HCT116 (cell line): ENCODE data around the gene CLEC18A.
"Not testable (repeated sequence)": the region's sequence is repeated elsewhere in the genome, so short reads cannot be mapped to it uniquely, and the experiment has no call there.

ENCODE experiments used
- ATF3 ChIP-seq: IDR thresholded peaks from 2 replicates; pipeline ENCODE4 v1.6.1; 2012
- CEBPB ChIP-seq: IDR thresholded peaks from 2 replicates; pipeline ENCODE4 v1.6.1; 2012; ENCODE audit warnings: low read depth
- CTCF ChIP-seq, 3 experiments: fragments of 200-600 bp in 1 of 3; sonication (generic) in 1 of 3; IDR thresholded peaks in 2 of 3; conservative IDR thresholded peaks in 1 of 3; 2 replicates each; pipeline ENCODE4 v1.5.1; 2012 to 2017; ENCODE audit warnings: low read depth in 2 of 3, low read length in 2 of 3, antibody characterized with exemption in 1 of 3, borderline replicate concordance in 1 of 3, control low read depth in 1 of 3, mild to moderate bottlenecking in 1 of 3, mixed read lengths in 1 of 3, mixed run types in 1 of 3, moderate library complexity in 1 of 3; ENCODE audit not compliant: insufficient read depth in 1 of 3
- ELF1 ChIP-seq: IDR thresholded peaks from 2 replicates; pipeline ENCODE4 v1.6.1; 2012; ENCODE audit warnings: low read depth, borderline replicate concordance
- EZH2 ChIP-seq: fragments of 200-600 bp; sonication (generic); IDR thresholded peaks from 2 replicates; pipeline ENCODE4 v1.6.1; 2017; ENCODE audit warnings: antibody characterized with exemption, mixed run types
- EZH2phosphoT487 ChIP-seq: fragments of 200-600 bp; IDR thresholded peaks from 2 replicates; pipeline ENCODE4 v1.6.1; 2018; ENCODE audit warnings: antibody characterized with exemption, borderline replicate concordance
- MAX ChIP-seq: IDR thresholded peaks from 2 replicates; pipeline ENCODE4 v1.6.1; 2012
- POLR2A ChIP-seq: IDR thresholded peaks from 2 replicates; pipeline ENCODE4 v1.7.0; 2011; ENCODE audit warnings: borderline replicate concordance; ENCODE audit not compliant: insufficient read depth, insufficient read length; ENCODE audit errors: extremely low read depth
- POLR2AphosphoS5 ChIP-seq: IDR thresholded peaks from 2 replicates; pipeline ENCODE4 v1.6.1; 2011; ENCODE audit warnings: mild to moderate bottlenecking, low read depth, low read length, moderate library complexity
- REST ChIP-seq: IDR thresholded peaks from 2 replicates; pipeline ENCODE4 v1.6.1; 2012; ENCODE audit warnings: low read depth
- SIN3A ChIP-seq: IDR thresholded peaks from 2 replicates; pipeline ENCODE4 v1.6.1; 2012; ENCODE audit warnings: low read depth
- SP1 ChIP-seq: IDR thresholded peaks from 2 replicates; pipeline ENCODE4 v1.6.1; 2012; ENCODE audit warnings: low read depth
- SRF ChIP-seq: IDR thresholded peaks from 2 replicates; pipeline ENCODE4 v1.6.1; 2012; ENCODE audit warnings: low read depth
- ZFX ChIP-seq: fragments of 450-650 bp; IDR thresholded peaks from 2 replicates; pipeline ENCODE4 v1.6.1; 2017

- not testable (repeated sequence) for TF ChIP-seq SIN3A; CTCF (IDR thresholded peaks at IDR 0.05 in 2 of 3, conservative IDR thresholded peaks at IDR 0.05 in 1 of 3; ENCODE audit: borderline replicate concordance in 1 of 3, insufficient read depth in 1 of 3, low read depth in 2 of 3, low read length in 2 of 3); SP1; POLR2A; EZH2; ZFX; EZH2phosphoT487; SRF; CEBPB; ELF1; MAX; ATF3; REST; POLR2AphosphoS5
Measured at GRCh38 chr16:69951017-69951671, at the start of gene CLEC18A.
